Islet of Langerhans (tissue), 1 donor: ENCODE measurements around the gene KRT6A.
"Not testable (repeated sequence)": the region's sequence is repeated elsewhere in the genome, so short reads cannot be mapped to it uniquely, and the experiment has no call there.

ENCODE experiments used
- FAIRE-seq: peaks from one replicate; lab custom pipeline; 2011; peaks lifted over from hg19 to GRCh38; lab: Jason Lieb, UNC

KRT6A gene

DNA sequence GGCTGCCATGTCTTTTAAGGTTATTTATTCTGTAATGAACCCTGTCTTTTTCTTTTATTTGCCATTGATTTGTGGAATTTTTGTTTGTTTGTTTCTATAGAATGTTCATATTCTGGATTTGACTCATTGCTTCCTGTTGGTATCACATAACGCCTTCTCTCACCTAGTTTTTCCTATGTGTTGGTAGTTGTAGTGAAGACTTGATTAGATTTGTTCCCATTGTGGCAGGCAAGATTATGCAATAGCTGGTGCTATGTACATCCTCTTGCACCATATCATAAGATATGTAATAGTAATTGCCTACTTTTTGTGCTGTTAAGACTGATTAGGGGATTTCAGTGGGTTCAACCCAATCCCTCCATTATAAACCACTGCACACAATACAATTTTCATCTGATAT is 37.2 kb downstream of the KRT6A start:
- FAIRE-seq, result no peak

DNA sequence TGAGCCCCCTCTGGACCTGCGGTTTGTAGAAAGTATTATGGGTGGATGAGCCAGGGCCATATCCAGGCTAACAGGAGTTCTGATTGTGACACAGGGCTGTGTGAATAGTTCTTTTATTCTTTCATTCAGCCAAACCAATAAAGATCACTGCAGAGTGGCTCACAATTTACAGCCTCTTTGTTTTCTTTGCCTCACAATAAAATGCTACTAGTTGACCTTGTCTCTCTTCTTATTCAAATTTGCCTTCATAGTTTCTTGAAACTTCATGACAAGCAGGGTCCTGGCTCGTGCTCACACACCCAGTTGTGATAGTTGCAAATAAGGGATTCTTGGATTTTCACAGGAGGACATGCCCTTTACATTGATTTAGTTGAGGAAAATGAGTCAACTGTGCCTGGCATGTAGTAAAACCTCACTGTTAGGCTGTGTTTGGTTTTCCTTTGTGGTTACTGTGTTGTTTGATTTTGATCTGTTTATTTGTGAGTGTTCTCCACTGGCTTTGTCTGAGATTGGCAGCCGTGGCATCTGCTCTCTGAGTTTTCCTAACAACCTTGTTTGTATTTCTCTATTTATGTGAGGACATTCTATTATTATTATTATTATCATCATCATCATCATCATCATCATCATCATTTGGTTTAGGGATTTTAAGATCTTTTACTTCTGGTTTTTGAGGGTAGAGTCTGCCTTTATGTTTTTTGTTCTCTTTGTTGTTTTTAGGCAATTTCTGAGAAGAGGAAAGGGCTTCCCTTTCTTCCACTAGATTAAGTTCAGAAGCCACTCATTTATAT is 38.5 kb downstream of the KRT6A start:
- FAIRE-seq, result no peak

DNA sequence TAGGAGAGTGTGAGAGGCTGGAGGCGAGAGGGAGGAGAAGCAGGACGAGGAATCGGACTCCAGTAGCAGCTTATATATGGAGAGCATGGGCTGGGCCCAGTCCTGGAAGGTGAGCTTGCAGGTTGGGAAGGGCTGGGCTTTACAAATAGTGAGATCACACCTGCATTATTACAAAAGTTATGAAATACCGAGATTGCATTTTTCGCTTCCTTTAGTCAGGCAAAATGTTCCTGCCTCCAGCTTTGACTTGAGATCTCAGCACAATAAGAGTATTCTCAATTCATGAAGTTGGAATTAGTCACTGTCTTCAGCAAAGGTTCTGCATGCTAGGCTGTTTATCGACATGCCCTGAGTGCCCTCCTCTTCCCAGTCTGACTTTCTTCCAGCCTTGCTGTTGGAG is 41.0 kb downstream of the KRT6A start, which contains the start of gene KRT6B:
KRT6B (minus strand) TSS at position 46 of the 400 bp plus-strand sequence. CDS start 68 bp downstream, outside the sequence.
- FAIRE-seq, result no peak

DNA sequence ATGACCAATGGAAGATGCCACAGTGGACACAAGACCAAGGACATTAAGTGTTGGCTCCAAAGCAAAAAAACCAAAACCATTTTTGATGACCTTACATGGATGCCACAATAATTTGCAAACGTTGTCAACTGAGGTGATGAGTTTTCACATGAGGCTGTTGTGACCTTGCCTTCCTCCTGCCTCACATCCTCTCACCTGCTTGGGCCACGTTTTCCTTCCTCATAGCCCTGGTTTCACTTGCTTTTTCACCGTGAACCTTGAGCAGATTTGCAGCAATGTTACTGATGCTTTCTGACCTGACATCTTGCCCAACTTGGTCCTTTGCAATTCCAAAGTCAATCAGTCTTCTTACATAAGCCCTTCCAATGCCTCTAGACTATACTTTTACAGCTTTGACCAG is 44.8 kb downstream of the KRT6A start:
- FAIRE-seq, result no peak

DNA sequence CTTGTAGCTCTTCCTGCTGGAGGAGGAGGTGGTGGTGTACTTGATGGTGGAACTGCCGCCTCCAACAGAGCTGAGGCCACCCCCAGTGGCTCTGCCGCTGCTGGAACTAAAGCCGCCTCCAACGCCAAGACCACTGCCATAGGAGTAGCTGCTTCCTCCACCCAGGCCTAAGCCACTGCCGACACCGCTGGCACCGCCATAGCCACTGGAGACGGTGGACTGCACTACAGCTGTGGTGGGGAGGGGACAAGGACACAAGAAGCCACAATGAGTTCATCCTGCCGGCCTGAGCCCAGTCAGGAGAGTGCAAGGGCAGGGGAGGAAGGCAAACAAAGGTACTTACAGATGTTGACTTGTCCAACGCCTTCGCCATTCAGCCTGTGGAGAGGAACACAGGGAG is 45.9 kb downstream of the KRT6A start:
- FAIRE-seq, result not testable (repeated sequence)

DNA sequence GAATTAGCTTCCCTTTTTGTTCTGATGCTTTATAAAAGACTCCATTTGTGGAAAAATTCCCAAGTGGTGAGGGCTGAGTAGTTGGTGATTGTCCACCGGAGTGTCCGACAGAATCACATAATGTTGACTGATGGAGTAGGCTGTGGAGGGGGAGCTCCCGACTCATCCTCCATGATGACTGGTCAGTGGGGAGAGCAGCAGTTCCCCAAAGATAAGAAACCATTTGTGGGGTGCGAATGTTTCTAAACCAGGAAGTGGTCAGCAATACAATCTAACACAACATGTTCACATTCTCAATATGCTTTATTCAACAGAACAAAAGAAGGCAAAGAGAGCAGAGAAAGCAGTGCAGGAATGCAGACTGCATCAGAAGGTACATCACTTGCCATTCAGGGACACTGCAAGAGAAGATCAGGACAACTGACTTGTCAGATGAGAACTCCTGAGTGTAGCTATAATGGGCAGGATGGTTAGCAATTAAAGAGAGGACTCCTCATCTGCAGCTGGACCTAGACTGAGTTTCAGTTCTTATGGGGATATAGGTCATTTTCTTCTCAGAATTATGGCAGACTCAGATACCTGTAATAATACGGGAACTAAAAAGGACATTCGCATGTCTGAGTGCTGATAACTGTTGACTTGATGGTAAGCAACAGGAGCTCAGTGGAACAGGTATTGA is 46.6 kb downstream of the KRT6A start:
- no peak for FAIRE-seq

DNA sequence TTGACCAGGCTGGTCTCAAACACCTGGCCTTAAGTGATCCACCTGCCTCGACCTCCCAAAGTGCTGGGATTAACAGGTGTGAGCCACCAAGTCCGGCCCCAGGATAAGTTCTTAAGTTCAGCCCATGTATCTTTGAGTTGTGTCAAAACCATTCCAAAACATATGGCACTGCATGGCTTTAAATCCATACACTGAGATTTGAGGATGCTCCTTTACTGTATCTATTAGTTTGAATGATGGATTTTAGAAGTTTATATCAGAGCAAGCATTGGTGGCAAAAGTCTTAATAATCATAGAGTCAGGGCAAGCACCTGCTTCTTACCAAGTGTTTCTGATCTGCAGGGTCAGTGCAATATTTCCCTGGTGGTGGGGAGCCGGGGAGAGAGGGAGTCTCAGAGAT is 47.2 kb downstream of the KRT6A start:
- FAIRE-seq, result no peak

DNA sequence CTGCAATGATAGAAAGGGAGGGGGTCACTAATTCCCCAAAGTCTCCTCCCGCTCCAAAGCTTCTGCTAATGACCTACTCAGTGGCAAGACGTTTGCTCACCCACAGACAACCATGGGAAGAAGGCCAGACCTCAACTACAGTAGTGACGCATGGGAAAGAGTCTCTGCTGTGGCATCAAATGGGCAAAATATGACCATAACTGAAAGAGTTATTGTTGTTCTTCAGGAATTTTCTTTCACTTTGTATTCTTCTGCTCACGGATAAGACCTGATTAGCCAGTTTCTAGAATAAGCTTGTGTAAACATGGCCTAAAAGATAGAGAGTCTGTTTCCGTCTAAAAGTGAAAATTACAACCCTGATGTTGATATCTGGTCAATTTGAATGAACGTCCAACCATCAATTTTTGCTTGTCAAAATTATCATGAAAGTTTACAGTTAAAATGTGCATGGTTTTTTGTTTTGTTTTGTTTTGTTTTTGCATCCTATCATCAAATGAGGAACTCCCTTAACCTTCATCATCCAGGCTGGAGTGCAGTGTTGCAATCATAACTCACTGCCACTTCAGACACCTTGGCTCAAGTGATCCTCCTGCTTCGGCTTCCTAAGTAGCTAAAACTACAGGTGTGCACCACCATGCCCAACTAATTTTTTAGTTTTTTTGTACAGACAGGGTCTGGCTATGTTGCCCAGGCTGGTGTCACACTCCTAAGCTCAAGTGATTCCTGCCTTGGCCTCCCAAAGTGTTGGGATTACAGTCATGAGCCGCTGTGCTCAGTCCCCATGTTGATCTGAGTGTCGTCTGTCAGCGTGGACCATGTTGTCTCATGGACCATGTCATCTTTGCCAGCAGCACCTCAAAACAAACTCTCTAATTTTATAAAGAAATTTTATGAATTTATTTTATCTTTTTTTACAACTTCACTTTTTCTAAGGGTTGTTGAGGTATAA is 48.1 kb downstream of the KRT6A start:
- no peak for FAIRE-seq

DNA sequence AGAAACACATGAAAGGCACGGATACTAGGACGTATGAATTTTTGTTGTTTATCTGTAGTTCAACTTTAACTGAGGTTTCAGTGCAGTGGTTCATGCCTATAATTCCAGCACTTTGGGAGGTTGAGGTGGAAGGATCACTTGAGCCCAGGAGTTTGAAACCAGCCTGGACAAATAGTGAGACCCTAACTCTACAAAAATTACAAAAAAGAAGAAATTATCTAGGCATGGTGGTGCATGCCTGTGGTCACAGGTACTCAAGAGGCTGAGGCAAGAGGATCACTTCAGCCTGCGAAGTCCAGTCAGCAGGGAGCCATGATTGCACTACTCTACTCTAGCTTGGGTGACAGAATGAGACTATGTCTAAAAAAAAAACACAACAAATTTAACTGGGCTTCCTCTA is 49.1 kb downstream of the KRT6A start:
- no peak for FAIRE-seq

DNA sequence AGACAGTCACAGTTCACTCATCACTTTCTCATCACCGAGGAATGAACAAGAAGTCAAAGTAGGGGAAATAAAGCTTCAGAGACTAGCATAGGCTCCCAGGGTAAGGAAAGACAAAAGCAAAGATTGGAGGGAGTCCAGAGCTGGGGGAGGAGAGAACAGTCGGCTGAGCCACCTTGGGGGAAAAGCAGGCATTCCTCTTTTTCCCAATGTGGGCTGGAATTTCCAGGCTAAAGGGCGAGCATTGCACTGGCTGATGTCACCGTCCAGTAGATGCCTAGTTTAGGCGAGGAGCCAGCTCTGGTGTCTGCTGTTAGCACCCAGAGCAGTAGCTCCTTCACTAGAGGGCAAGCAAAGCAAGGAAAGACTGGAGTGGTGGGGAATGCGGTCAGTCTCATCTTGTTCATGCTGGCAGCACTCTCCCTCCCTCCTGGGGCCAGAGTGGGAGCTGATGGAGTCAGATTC is 50.4 kb downstream of the KRT6A start:
- no peak for FAIRE-seq

DNA sequence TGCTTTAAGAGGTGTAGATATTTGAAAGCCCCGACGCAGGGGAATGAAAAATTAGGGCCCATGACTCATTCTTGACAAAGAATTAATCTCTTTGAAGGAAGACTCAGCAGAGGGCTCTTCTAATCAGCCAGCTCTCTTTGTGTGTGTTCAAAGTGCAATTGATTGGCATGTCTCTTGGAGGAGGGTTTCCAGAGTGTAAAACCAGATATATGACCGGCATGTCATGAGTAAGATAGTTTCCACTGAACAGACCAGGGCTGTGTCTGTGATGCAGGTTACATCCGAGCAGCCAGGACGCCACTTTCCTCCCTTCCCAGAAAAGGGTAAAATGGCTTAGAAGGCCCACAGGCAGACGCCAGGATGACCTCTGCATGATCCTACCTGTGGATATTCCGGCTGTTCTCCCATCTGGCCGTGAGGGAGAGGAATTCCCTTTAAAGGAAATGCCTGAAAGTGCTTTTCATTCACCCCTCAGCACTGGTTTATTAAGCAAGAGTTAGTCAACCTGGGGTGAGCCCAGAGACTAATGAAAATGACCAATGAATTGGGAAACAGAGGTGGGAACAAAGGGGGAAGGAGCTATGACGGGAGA is 51.6 kb downstream of the KRT6A start:
- no peak for FAIRE-seq

DNA sequence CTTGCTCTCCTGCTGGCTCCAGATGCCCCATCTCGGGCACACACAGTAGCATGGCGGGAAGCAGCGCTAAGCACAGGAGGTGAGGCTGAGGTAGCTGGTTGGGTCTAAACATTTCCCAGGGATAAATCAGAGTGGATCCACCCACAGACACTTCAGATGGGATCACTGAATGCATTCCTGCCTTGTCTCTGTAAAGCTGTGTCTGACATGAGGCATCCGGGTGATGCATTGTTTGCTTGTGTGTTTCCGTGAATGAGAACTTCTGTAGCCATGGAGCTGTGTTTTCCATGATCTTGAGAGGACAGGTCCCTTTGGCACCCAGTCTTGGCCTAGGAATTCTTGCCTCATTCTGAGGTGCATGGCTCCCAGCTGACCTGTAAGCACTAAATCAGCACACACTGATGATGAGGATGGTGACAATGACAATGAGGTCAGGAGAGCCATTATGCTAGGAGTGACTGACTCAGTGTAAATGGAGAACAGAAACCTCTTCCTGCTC is 52.2 kb downstream of the KRT6A start:
- no peak for FAIRE-seq

DNA sequence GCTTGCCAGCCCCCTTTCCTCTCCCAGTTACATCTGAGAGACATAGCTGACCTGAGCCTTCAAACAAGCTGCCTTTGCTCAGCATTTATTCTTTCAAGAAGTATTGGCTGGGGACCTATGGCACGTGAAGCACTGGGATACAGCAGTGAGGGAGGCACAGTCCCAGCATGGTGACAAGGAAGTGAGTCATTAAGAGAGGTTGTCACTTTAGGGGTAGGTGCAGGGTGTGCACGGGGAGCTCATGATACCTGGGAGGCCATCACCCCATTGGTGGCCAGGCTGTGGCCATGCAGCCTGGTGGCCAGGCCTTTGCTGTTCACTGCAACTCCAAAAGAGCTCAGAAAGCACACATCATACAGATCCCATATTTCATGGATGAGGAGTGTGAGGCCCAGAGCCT is 53.2 kb downstream of the KRT6A start:
- FAIRE-seq, result no peak

DNA sequence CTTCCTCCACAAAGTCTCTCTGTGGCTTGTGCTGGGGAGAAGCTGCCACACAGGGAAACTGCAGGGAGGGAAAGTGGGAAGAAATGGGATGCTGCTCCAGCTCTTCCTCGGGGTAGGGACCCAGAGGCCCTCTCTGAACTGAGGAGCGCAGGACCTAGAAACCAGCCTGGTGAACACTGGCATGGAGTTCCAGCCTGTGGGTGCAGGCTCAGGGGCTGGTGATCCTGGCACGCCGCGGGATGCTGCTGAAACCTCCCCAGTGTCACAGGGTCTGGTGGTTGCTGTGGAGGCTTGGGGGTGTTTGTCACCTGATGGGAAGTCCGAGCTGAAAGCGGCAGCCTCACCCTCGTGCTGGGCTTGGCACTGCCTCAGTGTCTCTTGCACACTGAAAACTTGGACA is 53.6 kb downstream of the KRT6A start:
- FAIRE-seq, result no peak

DNA sequence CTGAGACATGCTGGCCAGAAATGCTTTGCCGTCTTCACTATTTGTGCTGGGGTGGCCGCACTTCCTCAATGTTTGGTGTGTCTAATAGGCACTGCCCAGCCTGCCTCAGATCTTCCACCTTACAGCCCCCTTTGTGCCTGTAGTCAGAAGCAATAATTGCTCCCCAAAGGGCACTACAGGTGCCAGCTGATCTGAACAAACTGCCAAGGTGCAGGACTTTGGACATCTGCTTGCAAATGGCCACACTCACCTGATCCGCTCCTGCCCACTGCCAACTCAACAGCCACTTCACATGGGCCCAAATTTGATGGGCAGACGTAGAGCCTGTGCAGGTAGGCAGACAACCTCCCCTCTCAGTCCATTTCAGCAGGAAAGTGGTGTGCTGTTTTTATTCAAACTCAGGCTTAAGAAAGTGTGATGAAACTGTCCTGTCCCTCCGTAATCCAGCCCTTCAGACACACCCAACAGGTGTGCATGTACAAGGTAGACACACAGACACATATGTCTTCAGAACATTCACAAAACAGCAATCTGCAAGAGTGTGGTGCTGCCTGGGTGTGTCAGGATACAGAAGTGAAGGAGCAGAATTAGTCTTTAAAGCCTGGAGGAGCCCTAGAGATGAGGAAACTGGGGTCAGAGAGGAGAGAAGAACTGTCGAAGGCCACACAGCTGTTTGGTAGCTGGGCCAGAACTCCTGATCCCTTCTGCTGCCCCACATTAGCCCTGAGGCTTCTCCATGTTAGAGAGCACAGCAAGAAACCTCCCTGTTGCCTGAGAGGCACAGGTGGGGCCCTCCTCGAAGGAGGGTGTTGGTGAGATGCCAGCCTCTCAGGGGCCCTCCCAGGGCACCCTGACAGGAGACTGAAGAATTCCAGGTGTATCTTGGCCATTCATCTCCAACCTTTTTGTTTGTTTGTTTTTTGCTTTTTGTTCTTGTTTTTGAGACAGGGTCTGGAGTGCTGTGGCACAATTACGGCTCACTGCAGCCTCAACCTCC is 54.5 kb downstream of the KRT6A start:
- no peak for FAIRE-seq

DNA sequence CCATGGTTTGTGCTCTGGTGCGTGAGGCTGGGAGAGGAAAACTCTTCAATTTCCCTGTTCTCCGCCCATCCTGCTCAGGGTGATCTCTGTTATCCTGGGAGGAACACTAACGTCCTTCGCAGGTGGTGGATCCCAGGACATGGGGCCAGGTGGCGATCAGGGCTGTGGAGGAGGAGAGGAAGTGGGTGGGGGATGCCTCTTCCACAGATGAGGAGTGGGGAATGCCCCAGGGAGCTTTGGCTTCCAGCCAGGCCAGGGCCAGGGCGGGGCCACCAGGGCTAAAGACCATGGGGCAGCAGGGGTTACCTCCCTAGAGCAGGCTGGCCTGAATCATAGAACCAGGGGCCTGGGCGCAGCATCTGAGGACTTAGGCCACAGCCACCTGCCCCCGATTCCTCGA is 55.5 kb downstream of the KRT6A start:
- no peak for FAIRE-seq
